Epidermal melanocyte (primary cell): ENCODE data around the gene DEPDC5.

Experiments
- DNase-seq: peaks from one replicate; pipeline ENCODE4 v3.0.0; 2011; ENCODE audit warnings: low spot score; ENCODE audit not compliant: insufficient read length

The DEPDC5 gene

GRCh38 chr22:31945971-31946680 lies 192.3 kb downstream of the DEPDC5 start:
- no peak for DNase-seq

GRCh38 chr22:31947296-31947695 lies 193.5 kb downstream of the DEPDC5 start:
- no peak for DNase-seq

- no peak for DNase-seq
Measured at GRCh38 chr22:31948002-31948401, 194.2 kb downstream of the DEPDC5 start.

- no peak for DNase-seq
Measured at GRCh38 chr22:31950226-31950625, 196.4 kb downstream of the DEPDC5 start.

- no peak for DNase-seq
Measured at GRCh38 chr22:31951194-31952093, 197.6 kb downstream of the DEPDC5 start.

GRCh38 chr22:31952094-31952401 lies 198.2 kb downstream of the DEPDC5 start:
- no peak for DNase-seq

GRCh38 chr22:31952472-31952871 lies 198.7 kb downstream of the DEPDC5 start:
- DNase-seq: no peak

- DNase-seq: no peak
Measured at GRCh38 chr22:31953261-31953660, 199.4 kb downstream of the DEPDC5 start.

- DNase-seq: no peak
Measured at GRCh38 chr22:31954535-31955523, 201.0 kb downstream of the DEPDC5 start.

GRCh38 chr22:31956360-31956759 lies 202.5 kb downstream of the DEPDC5 start:
- DNase-seq: no peak
